SK-N-SH (cell line): ENCODE data around the gene FAM120B.

ENCODE experiments used
- EZH2phosphoT487 ChIP-seq: fragments of 200-600 bp; sonication (generic); IDR thresholded peaks from 2 replicates; pipeline ENCODE4 v1.6.1; 2017; ENCODE audit warnings: low read depth, mixed run types, mild to moderate bottlenecking, antibody characterized with exemption, moderate library complexity, borderline replicate concordance
- JUND ChIP-seq: IDR thresholded peaks from 2 replicates; pipeline ENCODE4 v1.4.0; 2012
- MXI1 ChIP-seq: IDR thresholded peaks from 2 replicates; pipeline ENCODE4 v1.6.1; 2012; ENCODE audit warnings: mild to moderate bottlenecking, low read depth, low read length, improper control_type of control experiment
- POLR2AphosphoS5 ChIP-seq: IDR thresholded peaks from 2 replicates; pipeline ENCODE4 v1.6.1; 2012; ENCODE audit warnings: low read depth, low read length
- RAD21 ChIP-seq: IDR thresholded peaks from 2 replicates; pipeline ENCODE4 v1.6.1; 2012; ENCODE audit warnings: mild to moderate bottlenecking, low read length
- RFX5 ChIP-seq: IDR thresholded peaks from 2 replicates; pipeline ENCODE4 v1.6.1; 2012; ENCODE audit warnings: mild to moderate bottlenecking, improper control_type of control experiment, low read length
- SIN3A ChIP-seq: IDR thresholded peaks from 2 replicates; pipeline ENCODE4 v1.6.1; 2012; ENCODE audit warnings: low read depth, mild to moderate bottlenecking, low read length, moderate library complexity, borderline replicate concordance
- SMC3 ChIP-seq: IDR thresholded peaks from 2 replicates; pipeline ENCODE4 v1.6.1; 2012; ENCODE audit warnings: low read depth, low read length, improper control_type of control experiment
- TAF1 ChIP-seq: IDR thresholded peaks from 2 replicates; pipeline ENCODE4 v1.6.1; 2012; ENCODE audit warnings: low read depth, mild to moderate bottlenecking, low read length, moderate library complexity, borderline replicate concordance
- YY1 ChIP-seq: IDR thresholded peaks from 2 replicates; pipeline ENCODE4 v1.4.0; 2012; ENCODE audit warnings: low read depth, mild to moderate bottlenecking
- TF ChIP-seq, protein P1 (sequence below): fragments of 200-600 bp; sonication (generic); IDR thresholded peaks from 2 replicates; pipeline ENCODE4 v1.6.1; 2017; ENCODE audit warnings: antibody characterized with exemption, mild to moderate bottlenecking, moderate library complexity
- TF ChIP-seq, protein P2 (sequence below): fragments of 150-350 bp; IDR thresholded peaks from 2 replicates; pipeline ENCODE4 v1.6.1; 2017; ENCODE audit warnings: antibody characterized with exemption, low read length, low read depth, borderline replicate concordance
- TF ChIP-seq, protein P3 (sequence below): IDR thresholded peaks from 2 replicates; pipeline ENCODE4 v1.4.0; 2012; ENCODE audit warnings: low read depth, borderline replicate concordance
- TF ChIP-seq, protein P4 (sequence below): IDR thresholded peaks from 2 replicates; pipeline ENCODE4; 2012

DNA sequence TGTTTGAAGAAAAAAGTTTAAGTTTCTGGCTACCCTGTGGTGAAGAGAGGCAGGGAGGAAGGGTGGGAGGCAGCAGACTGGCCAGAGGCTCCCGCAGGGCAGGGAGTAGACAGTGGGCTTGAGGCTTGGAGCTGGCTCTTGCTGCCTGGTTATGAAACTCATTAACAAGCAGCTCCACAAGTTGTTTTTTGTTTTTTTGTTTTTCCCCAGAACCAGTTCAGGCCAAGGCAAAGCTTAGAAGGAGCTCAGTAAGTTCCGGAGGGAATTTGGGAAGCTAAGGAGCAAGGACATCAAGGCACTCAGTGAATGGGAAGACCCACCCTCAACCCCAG lies 19.7 kb upstream of the FAM120B start:
- TF ChIP-seq, protein P1, sequence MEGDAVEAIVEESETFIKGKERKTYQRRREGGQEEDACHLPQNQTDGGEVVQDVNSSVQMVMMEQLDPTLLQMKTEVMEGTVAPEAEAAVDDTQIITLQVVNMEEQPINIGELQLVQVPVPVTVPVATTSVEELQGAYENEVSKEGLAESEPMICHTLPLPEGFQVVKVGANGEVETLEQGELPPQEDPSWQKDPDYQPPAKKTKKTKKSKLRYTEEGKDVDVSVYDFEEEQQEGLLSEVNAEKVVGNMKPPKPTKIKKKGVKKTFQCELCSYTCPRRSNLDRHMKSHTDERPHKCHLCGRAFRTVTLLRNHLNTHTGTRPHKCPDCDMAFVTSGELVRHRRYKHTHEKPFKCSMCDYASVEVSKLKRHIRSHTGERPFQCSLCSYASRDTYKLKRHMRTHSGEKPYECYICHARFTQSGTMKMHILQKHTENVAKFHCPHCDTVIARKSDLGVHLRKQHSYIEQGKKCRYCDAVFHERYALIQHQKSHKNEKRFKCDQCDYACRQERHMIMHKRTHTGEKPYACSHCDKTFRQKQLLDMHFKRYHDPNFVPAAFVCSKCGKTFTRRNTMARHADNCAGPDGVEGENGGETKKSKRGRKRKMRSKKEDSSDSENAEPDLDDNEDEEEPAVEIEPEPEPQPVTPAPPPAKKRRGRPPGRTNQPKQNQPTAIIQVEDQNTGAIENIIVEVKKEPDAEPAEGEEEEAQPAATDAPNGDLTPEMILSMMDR, result no peak
- TF ChIP-seq SIN3A, result no peak
- TF ChIP-seq, protein P2, sequence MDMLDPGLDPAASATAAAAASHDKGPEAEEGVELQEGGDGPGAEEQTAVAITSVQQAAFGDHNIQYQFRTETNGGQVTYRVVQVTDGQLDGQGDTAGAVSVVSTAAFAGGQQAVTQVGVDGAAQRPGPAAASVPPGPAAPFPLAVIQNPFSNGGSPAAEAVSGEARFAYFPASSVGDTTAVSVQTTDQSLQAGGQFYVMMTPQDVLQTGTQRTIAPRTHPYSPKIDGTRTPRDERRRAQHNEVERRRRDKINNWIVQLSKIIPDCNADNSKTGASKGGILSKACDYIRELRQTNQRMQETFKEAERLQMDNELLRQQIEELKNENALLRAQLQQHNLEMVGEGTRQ, result no peak
- TF ChIP-seq, protein P3, sequence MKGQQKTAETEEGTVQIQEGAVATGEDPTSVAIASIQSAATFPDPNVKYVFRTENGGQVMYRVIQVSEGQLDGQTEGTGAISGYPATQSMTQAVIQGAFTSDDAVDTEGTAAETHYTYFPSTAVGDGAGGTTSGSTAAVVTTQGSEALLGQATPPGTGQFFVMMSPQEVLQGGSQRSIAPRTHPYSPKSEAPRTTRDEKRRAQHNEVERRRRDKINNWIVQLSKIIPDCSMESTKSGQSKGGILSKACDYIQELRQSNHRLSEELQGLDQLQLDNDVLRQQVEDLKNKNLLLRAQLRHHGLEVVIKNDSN, result no peak
- no peak for TF ChIP-seq POLR2AphosphoS5
- TF ChIP-seq EZH2phosphoT487, result no peak
- no peak for TF ChIP-seq YY1
- TF ChIP-seq, protein P4, sequence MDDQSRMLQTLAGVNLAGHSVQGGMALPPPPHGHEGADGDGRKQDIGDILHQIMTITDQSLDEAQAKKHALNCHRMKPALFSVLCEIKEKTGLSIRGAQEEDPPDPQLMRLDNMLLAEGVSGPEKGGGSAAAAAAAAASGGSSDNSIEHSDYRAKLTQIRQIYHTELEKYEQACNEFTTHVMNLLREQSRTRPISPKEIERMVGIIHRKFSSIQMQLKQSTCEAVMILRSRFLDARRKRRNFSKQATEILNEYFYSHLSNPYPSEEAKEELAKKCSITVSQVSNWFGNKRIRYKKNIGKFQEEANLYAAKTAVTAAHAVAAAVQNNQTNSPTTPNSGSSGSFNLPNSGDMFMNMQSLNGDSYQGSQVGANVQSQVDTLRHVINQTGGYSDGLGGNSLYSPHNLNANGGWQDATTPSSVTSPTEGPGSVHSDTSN, result no peak
- TF ChIP-seq MXI1, result no peak
- no peak for TF ChIP-seq JUND
- no peak for TF ChIP-seq TAF1
- TF ChIP-seq RAD21, result no peak
- no peak for TF ChIP-seq RFX5
- no peak for TF ChIP-seq SMC3
